ENCODE measurements around the gene ANAPC2. TPM values are rescaled to one million over a fixed set of nuclear protein-coding genes. Genes with fewer than 3 reads are reported as not detected.

Gene ANAPC2
- total RNA-seq, 1 donor from 2014 or later, result 39.2 TPM

- H3K9me3 ChIP-seq (ENCODE audit: insufficient read depth, low read depth, low read length), result no peaks in the 10 kb centered on the region
- no peak overlapping the region for H3K27ac ChIP-seq (ENCODE audit: low read depth, low read length)
- peaks cover under 1% of the 10 kb centered on the region for H3K36me3 Mint-ChIP-seq (ENCODE audit: low read depth, unreplicated experiment)
- H3K9me3 Mint-ChIP-seq (ENCODE audit: unreplicated experiment), result no peaks in the 10 kb centered on the region
- FAIRE-seq (no peak), DNase-seq (ENCODE audit: low read depth) (no peak)
- no peaks in the 10 kb centered on the region for H3K27me3 Mint-ChIP-seq (ENCODE audit: low read depth, unreplicated experiment)
- no peak overlapping the region for H3K4me3 Mint-ChIP-seq (ENCODE audit: unreplicated experiment)
- peaks cover 78% of the 10 kb centered on the region for H4K20me1 ChIP-seq (ENCODE audit: insufficient read depth, low read length)
- no peak overlapping the region for H3K4me3 ChIP-seq (ENCODE audit: insufficient read depth, low read depth, low read length)
- H3K79me2 ChIP-seq (ENCODE audit: insufficient read depth, low read length), result peaks cover 76% of the 10 kb centered on the region
- no peak for TF ChIP-seq EZH2 (IDR thresholded peaks at IDR 0.05; ENCODE audit: insufficient read depth, low read length)
- TF ChIP-seq, protein P1, sequence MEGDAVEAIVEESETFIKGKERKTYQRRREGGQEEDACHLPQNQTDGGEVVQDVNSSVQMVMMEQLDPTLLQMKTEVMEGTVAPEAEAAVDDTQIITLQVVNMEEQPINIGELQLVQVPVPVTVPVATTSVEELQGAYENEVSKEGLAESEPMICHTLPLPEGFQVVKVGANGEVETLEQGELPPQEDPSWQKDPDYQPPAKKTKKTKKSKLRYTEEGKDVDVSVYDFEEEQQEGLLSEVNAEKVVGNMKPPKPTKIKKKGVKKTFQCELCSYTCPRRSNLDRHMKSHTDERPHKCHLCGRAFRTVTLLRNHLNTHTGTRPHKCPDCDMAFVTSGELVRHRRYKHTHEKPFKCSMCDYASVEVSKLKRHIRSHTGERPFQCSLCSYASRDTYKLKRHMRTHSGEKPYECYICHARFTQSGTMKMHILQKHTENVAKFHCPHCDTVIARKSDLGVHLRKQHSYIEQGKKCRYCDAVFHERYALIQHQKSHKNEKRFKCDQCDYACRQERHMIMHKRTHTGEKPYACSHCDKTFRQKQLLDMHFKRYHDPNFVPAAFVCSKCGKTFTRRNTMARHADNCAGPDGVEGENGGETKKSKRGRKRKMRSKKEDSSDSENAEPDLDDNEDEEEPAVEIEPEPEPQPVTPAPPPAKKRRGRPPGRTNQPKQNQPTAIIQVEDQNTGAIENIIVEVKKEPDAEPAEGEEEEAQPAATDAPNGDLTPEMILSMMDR (IDR thresholded peaks at IDR 0.05; ENCODE audit: insufficient read depth, low read depth, low read length), result no peak
- peaks cover 19% of the 10 kb centered on the region for H3K4me1 ChIP-seq (ENCODE audit: insufficient read depth, low read length)
- H3K27me3 ChIP-seq (ENCODE audit: insufficient read depth, low read length), result no peaks in the 10 kb centered on the region
- no peak overlapping the region for H3K4me2 ChIP-seq (ENCODE audit: low read length)
- H2AFZ ChIP-seq (ENCODE audit: low read depth, low read length), result no peak overlapping the region
- H3K36me3 ChIP-seq (ENCODE audit: insufficient read depth, low read length), result no peaks in the 10 kb centered on the region
- no peak overlapping the region for H3K27ac Mint-ChIP-seq (ENCODE audit: unreplicated experiment)
- peaks cover 14% of the 10 kb centered on the region for H3K4me1 Mint-ChIP-seq (ENCODE audit: low read depth, unreplicated experiment)
- no peak overlapping the region for H3K9ac ChIP-seq (ENCODE audit: low read length)
These were observed 3.5 kb upstream of the ANAPC2 start for GRCh38 chr9:137191691-137192447.

- Histone ChIP-seq H4K20me1 (ENCODE audit: insufficient read depth, low read length) (peaks cover 80% of the 10 kb centered on the region), H3K27ac (ENCODE audit: low read depth, low read length) (no peak overlapping the region), H3K36me3 (ENCODE audit: insufficient read depth, low read length) (no peaks in the 10 kb centered on the region), H3K9me3 (ENCODE audit: insufficient read depth, low read depth, low read length) (no peaks in the 10 kb centered on the region), H3K27me3 (ENCODE audit: insufficient read depth, low read length) (no peaks in the 10 kb centered on the region), H3K4me2 (ENCODE audit: low read length) (no peak overlapping the region), H3K4me3 (ENCODE audit: insufficient read depth, low read depth, low read length) (no peak overlapping the region), H2AFZ (ENCODE audit: low read depth, low read length) (no peak overlapping the region), H3K9ac (ENCODE audit: low read length) (no peak overlapping the region), H3K4me1 (ENCODE audit: insufficient read depth, low read length) (peaks cover 19% of the 10 kb centered on the region), H3K79me2 (ENCODE audit: insufficient read depth, low read length) (peaks cover 78% of the 10 kb centered on the region)
- H3K27ac Mint-ChIP-seq (ENCODE audit: unreplicated experiment), result no peak overlapping the region
- DNase-seq (ENCODE audit: low read depth) (no peak), FAIRE-seq (no peak)
- H3K36me3 Mint-ChIP-seq (ENCODE audit: low read depth, unreplicated experiment), result peaks cover 5% of the 10 kb centered on the region
- peaks cover 21% of the 10 kb centered on the region for H3K4me1 Mint-ChIP-seq (ENCODE audit: low read depth, unreplicated experiment)
- H3K9me3 Mint-ChIP-seq (ENCODE audit: unreplicated experiment), result no peaks in the 10 kb centered on the region
- TF ChIP-seq EZH2 (IDR thresholded peaks at IDR 0.05; ENCODE audit: insufficient read depth, low read length), result no peak
- TF ChIP-seq, protein P1 (IDR thresholded peaks at IDR 0.05; ENCODE audit: insufficient read depth, low read depth, low read length), result no peak
- peak overlapping the region; percentile 77 for H3K4me3 Mint-ChIP-seq (ENCODE audit: unreplicated experiment)
- no peaks in the 10 kb centered on the region for H3K27me3 Mint-ChIP-seq (ENCODE audit: low read depth, unreplicated experiment)
These were observed 2.9 kb upstream of the ANAPC2 start for GRCh38 chr9:137191245-137191644.

- FAIRE-seq, result no peak
- Mint-ChIP-seq H3K27me3 (ENCODE audit: low read depth, unreplicated experiment) (no peaks in the 10 kb centered on the region), H3K36me3 (ENCODE audit: low read depth, unreplicated experiment) (peaks cover 7% of the 10 kb centered on the region), H3K4me1 (ENCODE audit: low read depth, unreplicated experiment) (peaks cover 20% of the 10 kb centered on the region), H3K27ac (ENCODE audit: unreplicated experiment) (peak overlapping the region; percentile 26), H3K9me3 (ENCODE audit: unreplicated experiment) (no peaks in the 10 kb centered on the region), H3K4me3 (ENCODE audit: unreplicated experiment) (peak overlapping the region; percentile 95)
- H3K79me2 ChIP-seq (ENCODE audit: insufficient read depth, low read length), result peaks cover 81% of the 10 kb centered on the region
- DNase-seq (ENCODE audit: low read depth), result no peak
- peaks cover 80% of the 10 kb centered on the region for H4K20me1 ChIP-seq (ENCODE audit: insufficient read depth, low read length)
- TF ChIP-seq, protein P1 (IDR thresholded peaks at IDR 0.05; ENCODE audit: insufficient read depth, low read depth, low read length), result no peak
- TF ChIP-seq EZH2 (IDR thresholded peaks at IDR 0.05; ENCODE audit: insufficient read depth, low read length), result no peak
- H3K4me2 ChIP-seq (ENCODE audit: low read length), result peak overlapping the region; percentile 99
- no peak overlapping the region for H2AFZ ChIP-seq (ENCODE audit: low read depth, low read length)
- no peaks in the 10 kb centered on the region for H3K27me3 ChIP-seq (ENCODE audit: insufficient read depth, low read length)
- no peak overlapping the region for H3K4me3 ChIP-seq (ENCODE audit: insufficient read depth, low read depth, low read length)
- peaks cover 19% of the 10 kb centered on the region for H3K4me1 ChIP-seq (ENCODE audit: insufficient read depth, low read length)
- H3K36me3 ChIP-seq (ENCODE audit: insufficient read depth, low read length), result no peaks in the 10 kb centered on the region
- no peak overlapping the region for H3K27ac ChIP-seq (ENCODE audit: low read depth, low read length)
- H3K9ac ChIP-seq (ENCODE audit: low read length), result peak overlapping the region; percentile 93
- H3K9me3 ChIP-seq (ENCODE audit: insufficient read depth, low read depth, low read length), result no peaks in the 10 kb centered on the region
These were observed 2.0 kb upstream of the ANAPC2 start for GRCh38 chr9:137190315-137190856.

Measured in astrocyte (in vitro differentiated cells and primary cell).